GM12891 (cell line): ENCODE data around the gene MYCT1. TPM values are rescaled to one million over a fixed set of nuclear protein-coding genes. Genes with fewer than 3 reads are reported as not detected.
"Not testable (repeated sequence)": the region's sequence is repeated elsewhere in the genome, so short reads cannot be mapped to it uniquely, and the experiment has no call there.

Experiments
- DNase-seq: peaks from one replicate; pipeline ENCODE4 v3.0.0; 2011; ENCODE audit warnings: low spot score; ENCODE audit not compliant: insufficient read length
- FAIRE-seq: peaks from 2 replicates; lab custom pipeline; 2011; peaks lifted over from hg19 to GRCh38; lab: Jason Lieb, UNC
- PAX5 ChIP-seq: IDR thresholded peaks from 2 replicates; pipeline ENCODE4 v1.6.1; 2011; ENCODE audit warnings: low read length, moderate library complexity, mild to moderate bottlenecking; ENCODE audit not compliant: insufficient read depth, severe bottlenecking
- POLR2A ChIP-seq: IDR thresholded peaks from 2 replicates; pipeline ENCODE4 v1.6.1; 2011; ENCODE audit warnings: low read depth, low read length, control low read depth
- POLR2AphosphoS5 ChIP-seq: IDR thresholded peaks from 2 replicates; pipeline ENCODE4 v1.6.1; 2011; ENCODE audit warnings: low read depth, low read length, control low read depth
- POU2F2 ChIP-seq: IDR thresholded peaks from 2 replicates; pipeline ENCODE4 v1.6.1; 2011; ENCODE audit warnings: low read depth, mild to moderate bottlenecking, control low read depth, low read length, moderate library complexity
- SPI1 ChIP-seq: IDR thresholded peaks from 2 replicates; pipeline ENCODE4 v1.6.1; 2011; ENCODE audit warnings: low read depth, low read length, control low read depth
- TAF1 ChIP-seq: IDR thresholded peaks from 2 replicates; pipeline ENCODE4 v1.6.1; 2011; ENCODE audit warnings: low read depth, low read length, control low read depth
- polyA plus RNA-seq: library from polyadenylated mRNA; unstranded; fragments of >200 nt; gene quantifications from one replicate; pipeline ENCODE4 v1.2.1, GENCODE V29; 2012; ENCODE audit warnings: low read depth, missing spikeins, inconsistent platforms; ENCODE audit not compliant: missing spikeins

Gene MYCT1, protein sequence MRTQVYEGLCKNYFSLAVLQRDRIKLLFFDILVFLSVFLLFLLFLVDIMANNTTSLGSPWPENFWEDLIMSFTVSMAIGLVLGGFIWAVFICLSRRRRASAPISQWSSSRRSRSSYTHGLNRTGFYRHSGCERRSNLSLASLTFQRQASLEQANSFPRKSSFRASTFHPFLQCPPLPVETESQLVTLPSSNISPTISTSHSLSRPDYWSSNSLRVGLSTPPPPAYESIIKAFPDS
- polyA plus RNA-seq = not detected

DNA sequence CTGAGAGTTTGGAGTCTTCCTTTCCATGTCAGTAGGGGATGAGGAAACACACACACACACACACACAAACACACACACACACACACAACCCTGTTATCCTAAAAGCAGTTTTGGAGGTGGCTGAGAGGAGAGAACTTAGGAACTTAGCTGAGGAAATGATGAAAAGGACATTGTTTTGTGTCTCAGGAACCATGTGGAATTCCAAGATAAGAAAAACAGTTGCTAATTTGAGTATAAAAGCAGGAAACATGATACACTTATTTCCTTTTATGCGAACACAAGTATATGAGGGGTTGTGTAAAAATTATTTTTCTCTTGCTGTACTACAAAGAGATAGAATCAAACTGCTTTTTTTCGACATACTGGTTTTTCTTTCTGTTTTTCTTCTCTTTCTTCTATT is at the start of gene MYCT1:
MYCT1 (plus strand) TSS at position 264 of the 400 bp plus-strand sequence; CDS start at position 270, 6 bp downstream.
- DNase-seq (no peak), FAIRE-seq (no peak)
- no peak for TF ChIP-seq POLR2AphosphoS5
- TF ChIP-seq SPI1 = no peak
- TF ChIP-seq POLR2A = no peak

DNA sequence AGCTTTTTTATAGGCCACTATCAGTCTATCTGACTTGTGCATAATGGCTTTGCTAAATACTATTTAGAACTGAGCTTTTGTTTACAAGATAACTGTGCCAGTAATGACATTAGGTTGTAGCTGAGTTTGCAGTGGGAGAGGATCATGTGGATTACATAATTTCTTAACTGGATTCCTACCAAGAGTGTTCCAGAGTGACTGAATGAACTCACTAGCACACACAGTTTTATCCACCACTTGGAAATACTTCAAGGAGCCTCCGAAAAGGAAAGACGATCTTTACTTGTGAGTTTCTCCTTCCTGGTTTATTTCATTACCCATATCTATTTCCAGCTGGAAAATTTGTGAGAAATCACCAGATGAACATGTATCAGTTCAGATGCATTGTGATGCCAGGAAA is 49.6 kb upstream of the MYCT1 start:
- FAIRE-seq = no peak
- DNase-seq = no peak

DNA sequence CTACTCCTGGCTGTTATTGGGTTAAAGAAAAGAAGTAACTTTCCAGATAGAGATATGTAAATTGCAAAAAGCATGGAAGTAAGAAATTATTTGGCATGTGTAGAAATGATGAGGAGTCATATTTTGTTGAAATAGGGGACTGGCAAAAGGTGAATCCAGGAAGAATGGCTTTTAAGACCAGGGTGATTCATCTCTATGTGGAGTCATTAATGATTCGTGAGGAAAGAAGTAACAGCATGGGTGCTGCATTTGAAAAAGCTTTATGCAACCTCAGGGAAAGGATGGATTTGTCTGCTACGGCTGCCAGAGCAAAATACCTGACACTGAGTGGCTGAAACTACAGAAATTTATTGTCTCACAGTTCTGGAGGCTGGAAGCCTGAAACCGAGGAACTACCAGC is 45.7 kb upstream of the MYCT1 start:
- DNase-seq (no peak), FAIRE-seq (no peak)
- TF ChIP-seq POU2F2 (no peak), POLR2A (no peak), POLR2AphosphoS5 (no peak), TAF1 (no peak), SPI1 (no peak)

More for the DNA sequence above, 49.6 kb upstream of the MYCT1 start:
- TF ChIP-seq POU2F2 (no peak), TAF1 (no peak), PAX5 (no peak), POLR2A (no peak), POLR2AphosphoS5 (no peak), SPI1 (no peak)

DNA sequence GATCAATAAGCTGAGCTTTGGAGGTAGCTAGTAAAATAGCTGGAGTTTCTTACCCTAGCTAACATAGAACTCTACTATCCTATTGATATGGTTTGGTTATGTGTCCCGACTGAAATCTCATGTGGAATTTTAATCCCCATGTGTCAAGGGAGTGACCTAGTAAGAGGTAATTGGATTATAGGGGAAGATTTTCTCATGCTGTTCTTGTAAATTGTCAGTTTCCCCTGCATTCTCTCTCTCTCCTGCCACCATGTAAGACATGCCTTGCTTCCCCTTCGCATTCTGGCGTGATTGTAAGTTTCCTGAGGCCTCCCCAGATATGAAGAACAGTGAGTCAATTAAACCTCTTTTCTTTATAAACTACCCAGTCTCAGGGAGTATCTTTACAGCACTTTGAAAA is 35.9 kb upstream of the MYCT1 start:
- no peak for FAIRE-seq
- no peak for TF ChIP-seq POU2F2
- TF ChIP-seq POLR2A = no peak
- no peak for TF ChIP-seq POLR2AphosphoS5
- TF ChIP-seq PAX5 = no peak
- no peak for TF ChIP-seq TAF1
- TF ChIP-seq SPI1 = no peak
- DNase-seq = no peak

DNA sequence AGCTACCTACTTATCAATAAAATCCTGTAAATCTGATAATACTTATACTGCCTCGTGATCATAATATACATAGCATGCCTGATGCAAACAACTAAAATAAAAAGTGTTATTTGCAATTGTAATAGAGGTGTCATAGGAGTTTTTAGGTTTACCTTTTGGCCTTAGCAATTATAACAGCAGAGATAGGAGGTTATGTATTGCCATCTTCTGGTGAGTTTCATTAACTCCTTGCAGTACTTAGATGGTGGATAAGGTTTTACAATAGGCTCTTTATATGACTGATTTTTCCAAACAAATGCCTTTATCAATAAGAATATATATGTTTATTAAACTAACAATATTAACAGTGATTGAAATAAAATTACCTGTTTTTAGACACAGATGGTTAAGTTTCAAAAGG is 27.8 kb upstream of the MYCT1 start:
- DNase-seq (no peak), FAIRE-seq (peak; percentile 26)
- no peak for TF ChIP-seq SPI1
- no peak for TF ChIP-seq PAX5
- TF ChIP-seq POU2F2 = no peak

DNA sequence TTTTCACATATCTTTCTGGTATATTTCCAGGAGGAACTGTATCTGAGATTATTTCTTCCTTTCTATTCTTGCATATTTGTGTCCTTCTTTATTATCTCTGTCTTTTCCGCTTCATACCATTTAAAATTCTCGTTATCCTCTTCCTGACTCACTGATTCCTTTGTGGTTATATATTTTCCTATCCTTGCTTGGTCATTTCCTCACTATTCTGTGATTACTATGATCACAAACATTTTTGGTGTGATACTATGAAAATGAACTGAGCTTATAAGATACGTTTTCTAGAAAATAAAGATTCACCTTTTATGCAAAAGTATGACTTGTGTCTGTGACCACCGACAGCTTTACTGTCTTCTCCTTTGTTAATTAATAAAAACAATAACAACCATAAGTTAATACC is 26.5 kb upstream of the MYCT1 start:
- DNase-seq = no peak
- TF ChIP-seq TAF1 = no peak
- no peak for TF ChIP-seq SPI1
- TF ChIP-seq POLR2A = no peak
- TF ChIP-seq POLR2AphosphoS5 = no peak
- TF ChIP-seq PAX5 = no peak
- no peak for TF ChIP-seq POU2F2
- FAIRE-seq = no peak

DNA sequence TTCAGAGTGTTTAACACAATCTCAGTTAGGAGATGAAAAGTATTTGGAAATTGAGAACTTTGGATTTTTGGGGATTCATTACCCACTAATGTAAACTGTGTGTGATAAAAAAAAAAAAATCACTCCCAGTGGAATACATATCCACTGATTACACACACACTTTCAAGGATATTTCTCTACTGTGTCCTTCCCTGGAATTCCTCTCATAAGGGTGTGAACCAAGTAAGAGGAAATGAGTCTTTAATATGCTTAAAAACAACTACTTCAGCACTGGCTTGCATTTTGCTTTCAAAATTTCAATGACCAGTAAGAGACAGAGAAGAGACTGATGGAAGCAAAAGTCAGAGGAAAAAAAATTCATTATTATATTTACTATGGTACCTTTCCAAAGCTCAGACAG is 24.5 kb upstream of the MYCT1 start:
- FAIRE-seq (no peak), DNase-seq (no peak)
- TF ChIP-seq PAX5 (no peak), POLR2A (no peak), POLR2AphosphoS5 (no peak), POU2F2 (no peak), TAF1 (no peak), SPI1 (no peak)

DNA sequence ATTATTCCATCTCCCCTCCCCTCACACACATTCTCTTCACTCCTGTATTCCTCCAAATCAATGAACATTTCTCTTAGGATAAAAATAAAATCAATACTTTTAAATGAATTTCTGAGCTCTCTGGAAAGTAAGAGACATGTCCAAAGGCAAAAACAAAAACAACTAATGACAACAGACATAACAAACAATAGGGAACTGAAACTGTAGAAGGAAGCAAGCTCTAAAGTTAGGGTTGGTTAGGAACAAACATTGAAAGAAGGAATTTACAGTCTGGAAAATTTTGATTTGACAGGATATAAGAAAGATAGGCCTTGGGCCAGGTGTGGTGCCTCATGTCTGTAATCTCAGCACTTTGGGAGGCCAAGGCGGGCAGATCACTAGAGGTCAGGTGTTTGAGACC is 17.5 kb upstream of the MYCT1 start:
- FAIRE-seq = no peak
- TF ChIP-seq PAX5 = no peak
- peak; percentile 60 for TF ChIP-seq SPI1
- DNase-seq = no peak

DNA sequence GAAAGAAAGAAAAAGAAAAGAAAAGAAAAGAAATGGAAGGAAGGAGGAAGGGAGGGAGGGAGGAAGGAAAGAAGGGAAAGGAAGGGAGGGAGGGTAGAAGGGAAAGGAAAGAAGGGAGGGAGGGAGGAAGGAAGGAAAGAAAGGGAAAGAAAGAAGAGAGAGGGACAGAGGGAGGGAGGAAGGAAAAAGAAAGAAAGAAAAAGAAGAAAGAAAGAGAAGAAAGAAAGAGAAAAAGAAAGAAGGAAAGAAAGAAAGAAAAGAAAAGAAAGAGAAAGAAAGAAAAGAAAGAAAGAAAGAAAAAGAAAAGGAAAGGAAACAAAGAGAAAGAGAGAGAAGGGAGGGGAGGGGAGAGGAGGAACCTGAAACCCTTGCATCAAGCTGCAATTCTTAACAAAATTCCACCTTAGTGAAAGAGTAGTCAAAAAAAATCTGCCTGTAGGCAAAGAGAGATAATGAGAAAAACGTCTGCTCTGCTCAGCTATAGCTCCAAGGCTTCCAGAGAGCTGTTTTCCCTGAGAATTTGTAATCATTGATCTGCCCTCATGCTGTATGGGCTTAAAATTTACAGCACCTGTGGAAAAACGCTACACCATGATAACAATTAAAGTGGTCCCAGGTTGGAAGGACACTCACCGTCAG is 16.7 kb upstream of the MYCT1 start:
- FAIRE-seq (no peak), DNase-seq (no peak)
- TF ChIP-seq POLR2A = no peak
- no peak for TF ChIP-seq POLR2AphosphoS5
- TF ChIP-seq TAF1 = no peak
- TF ChIP-seq SPI1 = no peak

DNA sequence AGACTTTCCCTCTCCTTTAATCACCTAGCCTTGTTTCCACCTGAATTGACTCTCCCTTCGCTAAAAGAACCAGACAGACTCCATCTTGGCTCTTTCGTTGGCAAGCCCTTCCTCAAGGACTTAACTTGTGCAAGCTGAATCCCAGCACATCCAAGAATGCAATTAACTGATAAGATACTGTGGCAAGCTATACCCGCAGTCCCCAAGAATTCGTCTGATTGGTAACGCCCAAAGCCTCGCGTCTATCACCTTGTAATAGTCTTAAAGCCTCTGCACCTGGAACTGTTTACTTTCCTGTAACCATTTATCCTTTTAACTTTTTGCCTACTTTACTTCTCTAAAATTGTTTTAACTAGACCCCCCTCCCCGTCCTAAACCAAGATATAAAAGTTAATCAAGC is 15.6 kb upstream of the MYCT1 start:
- TF ChIP-seq POLR2AphosphoS5 (no peak), POLR2A (no peak), PAX5 (no peak), SPI1 (no peak), TAF1 (no peak), POU2F2 (no peak)
- FAIRE-seq = no peak

DNA sequence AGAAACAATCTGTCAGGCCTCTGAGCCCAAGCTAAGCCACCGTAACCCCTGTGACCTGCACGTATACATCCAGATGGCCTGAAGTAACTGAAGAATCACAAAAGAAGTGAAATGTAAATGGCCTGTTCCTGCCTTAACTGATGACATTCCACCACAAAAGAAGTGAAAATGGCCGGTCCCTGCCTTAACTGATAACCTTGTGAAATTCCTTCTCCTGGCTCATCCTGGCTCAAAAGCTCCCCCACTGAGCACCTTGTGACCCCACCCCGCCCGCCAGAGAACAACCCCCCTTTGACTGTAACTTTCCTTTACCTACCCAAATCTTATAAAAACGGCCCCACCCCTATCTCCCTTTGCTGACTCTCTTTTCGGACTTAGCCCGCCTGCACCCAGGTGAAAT is 14.8 kb upstream of the MYCT1 start:
- not testable (repeated sequence) for DNase-seq, FAIRE-seq

More for the DNA sequence above, 15.6 kb upstream of the MYCT1 start:
- no peak for DNase-seq
